ENCODE results near the gene ADAM12.

The ADAM12 gene

DNA sequence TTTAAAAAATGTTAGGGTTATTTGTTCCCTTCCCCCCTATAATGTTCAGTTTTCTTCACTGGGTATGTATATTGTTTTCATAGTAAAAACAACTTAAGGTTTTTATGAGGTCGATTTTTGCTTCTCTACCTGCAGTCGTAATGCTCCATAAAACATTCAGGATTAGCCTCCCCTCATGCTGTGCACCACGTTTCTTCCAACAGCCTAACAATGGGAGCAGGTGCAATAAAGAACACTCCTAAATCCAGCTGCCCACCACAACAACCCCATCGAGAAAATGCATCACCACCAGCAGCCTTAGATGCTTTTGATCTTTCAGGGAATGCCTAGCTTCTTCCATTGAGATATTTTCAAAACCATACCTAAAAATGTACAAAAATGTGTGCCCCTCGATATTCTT is 111.1 kb downstream of the ADAM12 start:
- Histone ChIP-seq H3K4me3 (ENCODE audit: low read depth, low read length) (no peak overlapping the region), H3K27me3 (no peaks in the 10 kb centered on the region), H3K36me3 (no peaks in the 10 kb centered on the region; the same call in 1 of the 2 replicates), H3K4me1 (no peaks in the 10 kb centered on the region), H3K9me3 (no peaks in the 10 kb centered on the region)
- no peak for DNase-seq
- TF ChIP-seq, protein P1, sequence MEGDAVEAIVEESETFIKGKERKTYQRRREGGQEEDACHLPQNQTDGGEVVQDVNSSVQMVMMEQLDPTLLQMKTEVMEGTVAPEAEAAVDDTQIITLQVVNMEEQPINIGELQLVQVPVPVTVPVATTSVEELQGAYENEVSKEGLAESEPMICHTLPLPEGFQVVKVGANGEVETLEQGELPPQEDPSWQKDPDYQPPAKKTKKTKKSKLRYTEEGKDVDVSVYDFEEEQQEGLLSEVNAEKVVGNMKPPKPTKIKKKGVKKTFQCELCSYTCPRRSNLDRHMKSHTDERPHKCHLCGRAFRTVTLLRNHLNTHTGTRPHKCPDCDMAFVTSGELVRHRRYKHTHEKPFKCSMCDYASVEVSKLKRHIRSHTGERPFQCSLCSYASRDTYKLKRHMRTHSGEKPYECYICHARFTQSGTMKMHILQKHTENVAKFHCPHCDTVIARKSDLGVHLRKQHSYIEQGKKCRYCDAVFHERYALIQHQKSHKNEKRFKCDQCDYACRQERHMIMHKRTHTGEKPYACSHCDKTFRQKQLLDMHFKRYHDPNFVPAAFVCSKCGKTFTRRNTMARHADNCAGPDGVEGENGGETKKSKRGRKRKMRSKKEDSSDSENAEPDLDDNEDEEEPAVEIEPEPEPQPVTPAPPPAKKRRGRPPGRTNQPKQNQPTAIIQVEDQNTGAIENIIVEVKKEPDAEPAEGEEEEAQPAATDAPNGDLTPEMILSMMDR (IDR thresholded peaks at IDR 0.05; ENCODE audit: low read depth, low read length), result no peak

DNA sequence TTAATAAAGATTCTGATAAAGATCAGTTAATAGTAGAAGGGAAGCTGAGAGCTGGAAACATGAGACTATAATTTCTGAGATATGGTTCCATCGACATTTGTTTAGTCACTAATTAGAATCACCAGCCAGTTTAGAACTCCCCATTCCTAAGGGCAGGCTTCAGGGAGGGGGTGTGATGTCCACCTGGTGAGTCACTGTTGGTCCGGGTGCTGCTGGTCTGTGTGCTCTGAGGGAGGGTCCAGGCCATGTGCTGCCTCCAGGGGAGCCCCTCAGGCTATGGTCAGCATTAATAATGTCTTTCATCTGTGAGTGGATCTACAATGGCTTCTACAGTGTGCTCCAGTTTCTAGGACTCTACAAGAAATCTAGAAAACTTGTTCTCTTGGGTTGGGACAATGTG is 115.8 kb downstream of the ADAM12 start:
- DNase-seq, result no peak
- TF ChIP-seq, protein P1 (IDR thresholded peaks at IDR 0.05; ENCODE audit: low read depth, low read length), result no peak
- Histone ChIP-seq H3K36me3 (no peaks in the 10 kb centered on the region), H3K27me3 (no peaks in the 10 kb centered on the region), H3K4me3 (ENCODE audit: low read depth, low read length) (no peak overlapping the region), H3K4me1 (no peaks in the 10 kb centered on the region), H3K9me3 (no peaks in the 10 kb centered on the region)

DNA sequence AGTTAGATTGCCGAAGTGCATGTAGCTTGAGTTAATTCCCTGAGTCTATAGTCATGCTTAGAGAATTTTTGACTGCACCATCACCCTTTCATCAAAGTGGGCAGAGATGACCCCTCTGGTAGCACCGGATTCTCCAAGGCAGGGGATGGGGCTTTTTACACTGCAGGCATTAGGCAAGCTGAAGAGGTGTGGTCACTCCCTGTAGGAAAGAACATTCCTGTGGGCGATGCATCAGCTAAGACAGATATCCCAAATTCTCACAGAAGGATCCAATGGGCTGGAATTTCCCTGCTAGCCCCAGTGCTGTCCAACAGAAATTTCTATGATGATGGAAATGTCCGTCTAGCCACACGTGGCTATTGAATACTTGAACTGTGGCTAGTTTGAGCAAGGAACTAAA is 118.2 kb downstream of the ADAM12 start:
- no peaks in the 10 kb centered on the region for H3K36me3 ChIP-seq
- no peak overlapping the region for H3K4me3 ChIP-seq (ENCODE audit: low read depth, low read length)
- no peak for DNase-seq
- H3K4me1 ChIP-seq, result no peaks in the 10 kb centered on the region
- no peaks in the 10 kb centered on the region for H3K9me3 ChIP-seq
- TF ChIP-seq, protein P1 (IDR thresholded peaks at IDR 0.05; ENCODE audit: low read depth, low read length), result no peak
- no peaks in the 10 kb centered on the region for H3K27me3 ChIP-seq

DNA sequence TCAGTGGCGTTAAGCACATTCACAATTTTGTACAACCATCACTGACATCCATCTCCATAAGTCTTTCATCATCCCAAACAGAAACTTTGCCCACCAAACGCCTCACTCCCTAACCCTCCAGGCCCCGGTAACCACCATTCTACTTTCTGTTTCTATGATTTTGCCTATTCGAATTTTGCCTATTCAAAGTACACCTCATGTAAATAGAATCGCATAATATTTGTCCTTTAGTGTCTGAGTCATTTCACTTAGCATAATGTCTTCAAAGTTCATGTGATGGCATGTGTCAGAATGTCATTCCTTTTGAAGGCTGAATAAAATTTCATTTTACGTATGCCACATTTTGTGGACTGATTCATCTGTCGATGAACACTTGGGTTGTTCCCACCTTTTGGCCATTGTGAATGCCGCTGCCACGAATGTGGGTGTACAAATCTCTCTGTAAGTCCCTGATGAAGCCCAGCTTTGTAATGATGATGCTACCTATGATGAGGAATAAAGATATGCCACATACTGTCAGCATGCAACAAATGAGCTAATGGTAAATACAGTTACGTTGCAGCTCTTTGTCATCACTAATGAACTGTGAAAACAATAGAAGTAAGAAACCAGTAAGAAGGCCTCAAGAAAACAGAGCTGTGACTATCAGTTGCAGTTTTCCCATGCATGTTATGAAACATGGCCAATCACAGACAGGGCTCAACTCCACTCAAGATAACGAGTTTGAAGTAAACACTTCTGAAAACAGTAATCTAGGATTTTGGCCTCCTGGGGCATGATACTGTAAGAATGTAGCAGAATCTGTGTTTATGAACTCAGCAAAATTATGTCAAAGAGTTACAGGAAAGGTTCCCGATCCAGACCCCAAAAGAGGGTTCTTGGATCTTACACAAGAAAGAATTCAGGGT is 120.0 kb downstream of the ADAM12 start:
- TF ChIP-seq, protein P1 (IDR thresholded peaks at IDR 0.05; ENCODE audit: low read depth, low read length), result no peak

DNA sequence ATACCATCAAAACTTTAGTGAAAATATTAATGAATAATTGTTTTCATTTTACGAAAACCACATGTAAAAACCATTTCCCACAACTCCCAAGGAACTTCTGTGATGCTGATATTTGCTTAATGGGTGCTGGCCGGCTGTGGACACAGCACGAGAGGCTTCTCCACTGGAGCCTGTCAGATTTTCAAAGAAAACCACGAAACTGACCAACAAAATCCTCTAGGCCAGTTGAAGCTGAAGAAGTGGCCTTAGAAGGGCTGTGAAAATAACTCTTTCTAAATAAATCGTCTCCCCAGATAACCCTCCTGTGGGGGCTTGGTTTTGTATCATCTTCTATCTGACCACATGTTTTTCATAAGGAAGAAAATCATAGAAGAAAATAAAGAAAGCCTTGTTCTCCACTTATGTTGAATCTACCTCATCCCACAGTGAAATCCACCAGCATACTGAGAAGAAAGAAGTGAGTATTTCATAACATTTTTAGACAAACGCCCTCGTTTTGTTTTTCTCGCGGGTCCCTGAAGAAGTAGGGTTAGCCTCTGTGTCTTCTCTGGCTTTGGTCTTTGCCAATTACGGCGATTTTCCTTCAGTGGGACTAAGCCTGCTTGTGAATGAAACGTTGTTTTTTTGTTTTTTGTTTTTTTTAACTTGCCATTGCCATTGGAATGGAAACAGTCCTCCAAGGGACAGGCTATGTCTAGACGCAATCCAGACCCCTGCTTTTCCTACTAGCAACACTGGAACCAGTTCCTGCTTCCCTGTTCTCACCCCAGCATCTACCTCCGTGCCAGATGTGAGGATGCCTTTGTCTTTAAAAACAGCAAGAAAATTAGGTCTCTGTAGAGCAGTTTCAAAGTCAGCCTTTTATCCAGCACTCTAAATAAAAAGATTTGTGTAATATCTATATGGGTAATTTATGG is 123.9 kb downstream of the ADAM12 start:
- no peaks in the 10 kb centered on the region for H3K36me3 ChIP-seq
- H3K27me3 ChIP-seq, result no peaks in the 10 kb centered on the region
- H3K4me3 ChIP-seq (ENCODE audit: low read depth, low read length), result no peak overlapping the region
- TF ChIP-seq, protein P1 (IDR thresholded peaks at IDR 0.05; ENCODE audit: low read depth, low read length), result no peak
- DNase-seq, result no peak
- no peaks in the 10 kb centered on the region for H3K4me1 ChIP-seq
- no peaks in the 10 kb centered on the region for H3K9me3 ChIP-seq

More for the DNA sequence above, 120.0 kb downstream of the ADAM12 start:
- Histone ChIP-seq H3K9me3 (no peaks in the 10 kb centered on the region), H3K4me1 (no peaks in the 10 kb centered on the region), H3K4me3 (ENCODE audit: low read depth, low read length) (no peak overlapping the region), H3K36me3 (no peaks in the 10 kb centered on the region), H3K27me3 (no peaks in the 10 kb centered on the region)
- DNase-seq, result no peak

All from BE2C (cell line).